Measurements from ENCODE around the gene TFF2.

TFF2 gene

GRCh38 chr21:42374457-42374856 lies 23.7 kb upstream of the TFF2 start:
- WGBS, 2 donors (ENCODE audit: extremely low coverage in 2 of 2, insufficient read length in 2 of 2, insufficient replicate concordance in 1 of 2): no CpG with 5 or more reads among the region's 7 CpGs
- Histone ChIP-seq H3K4me1 (ENCODE audit: control insufficient read depth in 2 of 2, insufficient read depth in 1 of 2, low read depth in 1 of 2, low read length in 2 of 2) (peaks cover 0 to 4% of the 10 kb centered on the region in 2 donors), H2BK120ac (ENCODE audit: low read depth, low read length) (no peak overlapping the region), H2BK12ac (ENCODE audit: low read length) (no peak overlapping the region), H3K23ac (ENCODE audit: low read depth, low read length, poor library complexity) (no peak overlapping the region), H3K4me3 (ENCODE audit: low read length in 2 of 2) (no peak overlapping the region), H2BK15ac (ENCODE audit: low read length) (no peak overlapping the region), H3K9me3 (replicated peaks in 1 of 2; ENCODE audit: control insufficient read depth in 2 of 2, insufficient read depth in 1 of 2, low read depth in 1 of 2, low read length in 2 of 2) (no peaks in the 10 kb centered on the region), H3K14ac (ENCODE audit: low read length) (no peak overlapping the region), H3K27me3 (ENCODE audit: control insufficient read depth in 3 of 3, insufficient read depth in 3 of 3, low read depth in 1 of 3, low read length in 3 of 3) (peaks cover 0 to 2% (median 0%) of the 10 kb centered on the region in 3 experiments), H3K79me1 (ENCODE audit: low read depth, low read length) (no peaks in the 10 kb centered on the region), H3K9ac (ENCODE audit: low read depth, low read length, poor library complexity) (no peak overlapping the region), H3K4me2 (ENCODE audit: insufficient read depth, low read length, poor library complexity, severe bottlenecking) (no peak overlapping the region), H3K36me3 (replicated peaks in 1 of 2; ENCODE audit: control insufficient read depth in 2 of 2, insufficient read depth in 2 of 2, low read length in 2 of 2) (no peaks in the 10 kb centered on the region), H3K4ac (ENCODE audit: low read length) (no peak overlapping the region), H2AFZ (ENCODE audit: low read length) (no peak overlapping the region), H2BK5ac (ENCODE audit: low read length) (no peak overlapping the region), H3K18ac (ENCODE audit: low read length) (no peak overlapping the region), H3K27ac (replicated peaks; ENCODE audit: low read length) (no peak overlapping the region), H4K91ac (ENCODE audit: low read depth, low read length, poor library complexity) (no peak overlapping the region), H2AK5ac (ENCODE audit: low read depth, low read length) (no peak overlapping the region), H4K8ac (ENCODE audit: low read depth, low read length) (no peak overlapping the region)
- DNase-seq (ENCODE audit: low spot score): no peak

- DNase-seq (ENCODE audit: low spot score): no peak
Observed at GRCh38 chr21:42373908-42374455, 23.2 kb upstream of the TFF2 start.

DNA sequence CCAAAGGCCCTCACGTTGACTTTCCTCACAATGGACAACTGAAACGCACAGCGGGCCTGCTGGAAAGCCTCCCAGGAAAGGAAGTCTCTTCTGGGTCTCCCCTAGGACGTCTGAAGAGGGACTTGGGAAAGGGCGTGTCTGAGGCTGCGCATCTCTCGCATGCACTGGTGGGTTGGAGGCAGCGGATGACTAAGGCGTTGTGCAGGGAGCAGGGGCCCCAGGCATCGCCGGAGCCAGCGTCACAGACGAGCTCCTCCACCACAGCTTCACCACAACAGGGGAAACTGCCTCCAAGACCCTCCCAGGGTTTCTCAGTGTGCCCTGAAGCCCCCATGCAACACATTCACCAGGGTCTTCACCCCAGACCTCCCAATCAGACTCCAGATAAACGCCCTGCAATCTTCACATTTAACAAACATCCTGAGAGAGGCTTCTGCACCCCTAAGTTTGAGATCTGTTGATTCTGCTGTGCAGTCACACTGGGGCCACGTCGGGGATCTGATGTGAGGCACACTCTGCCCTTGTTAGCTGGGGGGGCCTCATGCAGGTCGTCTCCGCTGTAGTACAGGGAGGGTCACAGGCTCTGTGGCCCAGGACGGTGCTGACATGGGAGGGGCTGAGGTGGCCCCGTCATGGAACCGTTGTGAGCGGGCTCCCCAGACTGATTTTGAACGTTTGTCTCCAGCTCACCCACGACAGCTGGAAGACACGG lies 22.6 kb upstream of the TFF2 start:
- H3K9ac ChIP-seq (ENCODE audit: low read depth, low read length, poor library complexity): no peak overlapping the region
- peaks cover 0 to 2% (median 0%) of the 10 kb centered on the region in 3 experiments for H3K27me3 ChIP-seq (ENCODE audit: control insufficient read depth in 3 of 3, insufficient read depth in 3 of 3, low read depth in 1 of 3, low read length in 3 of 3)
- peaks cover 0 to 4% of the 10 kb centered on the region in 2 donors for H3K4me1 ChIP-seq (ENCODE audit: control insufficient read depth in 2 of 2, insufficient read depth in 1 of 2, low read depth in 1 of 2, low read length in 2 of 2)

More at GRCh38 chr21:42373908-42374455, 23.2 kb upstream of the TFF2 start:
- H3K4me1 ChIP-seq (ENCODE audit: control insufficient read depth in 2 of 2, insufficient read depth in 1 of 2, low read depth in 1 of 2, low read length in 2 of 2): peaks cover 0 to 4% of the 10 kb centered on the region in 2 donors
- H2BK12ac ChIP-seq (ENCODE audit: low read length): no peak overlapping the region
- no peak overlapping the region for H3K4me3 ChIP-seq (ENCODE audit: low read length in 2 of 2)
- H3K36me3 ChIP-seq (replicated peaks in 1 of 2; ENCODE audit: control insufficient read depth in 2 of 2, insufficient read depth in 2 of 2, low read length in 2 of 2): no peaks in the 10 kb centered on the region
- no CpG with 5 or more reads among the region's 16 CpGs for WGBS, 2 donors (ENCODE audit: extremely low coverage in 2 of 2, insufficient read length in 2 of 2, insufficient replicate concordance in 1 of 2)
- H2BK120ac ChIP-seq (ENCODE audit: low read depth, low read length): peak overlapping the region; percentile 13
- peak overlapping the region; percentile 27 for H2BK15ac ChIP-seq (ENCODE audit: low read length)
- no peak overlapping the region for H3K18ac ChIP-seq (ENCODE audit: low read length)
- no peak overlapping the region for H4K8ac ChIP-seq (ENCODE audit: low read depth, low read length)
- peak overlapping the region; percentile 78 for H3K14ac ChIP-seq (ENCODE audit: low read length)
- H3K9ac ChIP-seq (ENCODE audit: low read depth, low read length, poor library complexity): no peak overlapping the region
- H4K91ac ChIP-seq (ENCODE audit: low read depth, low read length, poor library complexity): no peak overlapping the region
- peaks cover 0 to 2% (median 0%) of the 10 kb centered on the region in 3 experiments for H3K27me3 ChIP-seq (ENCODE audit: control insufficient read depth in 3 of 3, insufficient read depth in 3 of 3, low read depth in 1 of 3, low read length in 3 of 3)
- peak overlapping the region; percentile 75 for H3K23ac ChIP-seq (ENCODE audit: low read depth, low read length, poor library complexity)
- peak overlapping the region; percentile 51 for H2AK5ac ChIP-seq (ENCODE audit: low read depth, low read length)
- no peak overlapping the region for H3K4me2 ChIP-seq (ENCODE audit: insufficient read depth, low read length, poor library complexity, severe bottlenecking)
- no peak overlapping the region for H2BK5ac ChIP-seq (ENCODE audit: low read length)
- H3K4ac ChIP-seq (ENCODE audit: low read length): no peak overlapping the region
- H3K27ac ChIP-seq (replicated peaks; ENCODE audit: low read length): no peak overlapping the region
- H3K9me3 ChIP-seq (replicated peaks in 1 of 2; ENCODE audit: control insufficient read depth in 2 of 2, insufficient read depth in 1 of 2, low read depth in 1 of 2, low read length in 2 of 2): no peaks in the 10 kb centered on the region
- no peak overlapping the region for H2AFZ ChIP-seq (ENCODE audit: low read length)
- no peaks in the 10 kb centered on the region for H3K79me1 ChIP-seq (ENCODE audit: low read depth, low read length)

GRCh38 chr21:42370894-42371654 lies 20.3 kb upstream of the TFF2 start:
- Histone ChIP-seq H3K27ac (replicated peaks; ENCODE audit: low read length) (no peak overlapping the region), H3K79me1 (ENCODE audit: low read depth, low read length) (no peaks in the 10 kb centered on the region), H3K14ac (ENCODE audit: low read length) (no peak overlapping the region), H3K4me1 (ENCODE audit: control insufficient read depth in 2 of 2, insufficient read depth in 1 of 2, low read depth in 1 of 2, low read length in 2 of 2) (peaks cover 0 to 4% of the 10 kb centered on the region in 2 donors), H3K23ac (ENCODE audit: low read depth, low read length, poor library complexity) (peak overlapping the region; percentile 37), H3K4me3 (ENCODE audit: low read length in 2 of 2) (peak overlapping the region in 1 of 2 donors; percentile 29), H3K36me3 (replicated peaks in 1 of 2; ENCODE audit: control insufficient read depth in 2 of 2, insufficient read depth in 2 of 2, low read length in 2 of 2) (no peaks in the 10 kb centered on the region), H3K4ac (ENCODE audit: low read length) (no peak overlapping the region), H2BK12ac (ENCODE audit: low read length) (peak overlapping the region; percentile 73), H4K91ac (ENCODE audit: low read depth, low read length, poor library complexity) (peak overlapping the region; percentile 83), H2BK15ac (ENCODE audit: low read length) (no peak overlapping the region), H2BK5ac (ENCODE audit: low read length) (peak overlapping the region; percentile 50), H2AK5ac (ENCODE audit: low read depth, low read length) (peak overlapping the region; percentile 85), H3K9ac (ENCODE audit: low read depth, low read length, poor library complexity) (no peak overlapping the region), H4K8ac (ENCODE audit: low read depth, low read length) (no peak overlapping the region), H3K27me3 (ENCODE audit: control insufficient read depth in 3 of 3, insufficient read depth in 3 of 3, low read depth in 1 of 3, low read length in 3 of 3) (no peaks in the 10 kb centered on the region), H3K9me3 (replicated peaks in 1 of 2; ENCODE audit: control insufficient read depth in 2 of 2, insufficient read depth in 1 of 2, low read depth in 1 of 2, low read length in 2 of 2) (no peaks in the 10 kb centered on the region), H3K18ac (ENCODE audit: low read length) (peak overlapping the region; percentile 70), H2BK120ac (ENCODE audit: low read depth, low read length) (no peak overlapping the region), H3K4me2 (ENCODE audit: insufficient read depth, low read length, poor library complexity, severe bottlenecking) (no peak overlapping the region), H2AFZ (ENCODE audit: low read length) (no peak overlapping the region)
- WGBS, 2 donors (ENCODE audit: extremely low coverage in 2 of 2, insufficient read length in 2 of 2, insufficient replicate concordance in 1 of 2): no CpG with 5 or more reads among the region's 18 CpGs
- no peak for DNase-seq (ENCODE audit: low spot score)

More for the DNA sequence above, 22.6 kb upstream of the TFF2 start:
- H3K27ac ChIP-seq (replicated peaks; ENCODE audit: low read length): no peak overlapping the region
- H2BK5ac ChIP-seq (ENCODE audit: low read length): no peak overlapping the region
- no peak for DNase-seq (ENCODE audit: low spot score)
- peak overlapping the region; percentile 51 for H2AK5ac ChIP-seq (ENCODE audit: low read depth, low read length)
- H3K9me3 ChIP-seq (replicated peaks in 1 of 2; ENCODE audit: control insufficient read depth in 2 of 2, insufficient read depth in 1 of 2, low read depth in 1 of 2, low read length in 2 of 2): no peaks in the 10 kb centered on the region
- no peak overlapping the region for H2BK12ac ChIP-seq (ENCODE audit: low read length)
- H2AFZ ChIP-seq (ENCODE audit: low read length): no peak overlapping the region
- no peaks in the 10 kb centered on the region for H3K79me1 ChIP-seq (ENCODE audit: low read depth, low read length)
- no peak overlapping the region for H4K8ac ChIP-seq (ENCODE audit: low read depth, low read length)
- whole genome bisulfite sequencing, 2 donors (ENCODE audit: extremely low coverage in 2 of 2, insufficient read length in 2 of 2, insufficient replicate concordance in 1 of 2): no CpG with 5 or more reads among the region's 25 CpGs
- peak overlapping the region; percentile 78 for H3K14ac ChIP-seq (ENCODE audit: low read length)
- H3K36me3 ChIP-seq (replicated peaks in 1 of 2; ENCODE audit: control insufficient read depth in 2 of 2, insufficient read depth in 2 of 2, low read length in 2 of 2): no peaks in the 10 kb centered on the region
- no peak overlapping the region for H2BK15ac ChIP-seq (ENCODE audit: low read length)
- no peak overlapping the region for H3K4me3 ChIP-seq (ENCODE audit: low read length in 2 of 2)
- H3K4me2 ChIP-seq (ENCODE audit: insufficient read depth, low read length, poor library complexity, severe bottlenecking): no peak overlapping the region
- H4K91ac ChIP-seq (ENCODE audit: low read depth, low read length, poor library complexity): no peak overlapping the region
- H2BK120ac ChIP-seq (ENCODE audit: low read depth, low read length): no peak overlapping the region
- H3K23ac ChIP-seq (ENCODE audit: low read depth, low read length, poor library complexity): no peak overlapping the region
- no peak overlapping the region for H3K18ac ChIP-seq (ENCODE audit: low read length)
- no peak overlapping the region for H3K4ac ChIP-seq (ENCODE audit: low read length)

All from neuronal stem cell (in vitro differentiated cells).